ENCODE data around the gene DNAH14.

DNA sequence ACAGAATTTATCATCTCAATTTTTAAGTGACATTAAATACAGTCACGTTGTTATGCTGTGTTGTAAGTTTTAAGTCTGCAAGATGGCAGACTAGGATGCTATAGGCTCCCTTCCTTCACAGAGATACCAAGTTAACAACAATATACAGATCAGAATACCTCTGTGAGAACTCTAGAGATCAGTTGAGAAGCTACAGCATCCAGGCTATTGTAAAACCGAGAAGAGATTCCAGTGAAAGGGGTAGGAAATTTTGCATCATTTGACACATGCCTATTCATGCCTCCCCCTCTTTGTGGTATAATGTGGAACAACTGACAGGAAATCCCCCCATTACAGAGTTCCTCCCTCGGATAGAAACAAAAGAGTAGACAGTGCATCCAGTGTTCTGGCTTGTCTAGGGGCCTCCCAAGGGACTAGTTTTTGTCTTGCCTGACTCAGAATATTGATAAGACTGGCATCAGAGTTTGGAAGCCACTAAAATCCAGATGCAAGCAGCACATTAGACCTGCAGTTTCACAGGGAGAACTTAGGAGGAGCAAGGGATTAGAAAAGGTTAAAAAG lies 417.7 kb downstream of the DNAH14 start:
- no peak for TF ChIP-seq CTCF (IDR thresholded peaks at IDR 0.05)
- TF ChIP-seq ZFX (IDR thresholded peaks at IDR 0.05; ENCODE audit: borderline replicate concordance) = no peak

Measured in 22Rv1 (cell line).